Stimulated activated naive CD4-positive, alpha-beta T cell treated with Interleukin-2 at 50 U/mL for 16 hours (primary cell): Measurements from ENCODE around the gene SPIB.
"Not testable (repeated sequence)": the region's sequence is repeated elsewhere in the genome, so short reads cannot be mapped to it uniquely, and the experiment has no call there.

Experiments
- DNase-seq: peaks from one replicate; lab custom pipeline; 2025; lab: John Stamatoyannopoulos, UW

SPIB gene

DNA sequence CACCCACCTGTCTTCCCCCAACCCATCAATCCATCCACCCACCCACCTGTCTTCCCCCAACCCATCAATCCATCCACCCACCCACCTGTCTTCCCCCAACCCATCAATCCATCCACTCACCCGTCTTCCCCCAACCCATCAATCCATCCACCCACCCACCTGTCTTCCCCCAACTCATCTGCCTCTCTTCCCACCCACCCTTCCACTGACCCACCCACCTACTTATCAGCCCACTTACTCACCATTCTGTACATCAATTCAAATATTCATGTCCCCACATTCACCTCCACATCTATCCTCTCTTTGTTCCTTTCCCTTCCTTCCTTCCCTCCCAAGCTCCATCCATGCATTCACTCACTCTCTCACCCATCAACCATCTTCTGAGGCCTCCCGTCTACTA is 20.4 kb downstream of the SPIB start:
- DNase-seq, result not testable (repeated sequence)

DNA sequence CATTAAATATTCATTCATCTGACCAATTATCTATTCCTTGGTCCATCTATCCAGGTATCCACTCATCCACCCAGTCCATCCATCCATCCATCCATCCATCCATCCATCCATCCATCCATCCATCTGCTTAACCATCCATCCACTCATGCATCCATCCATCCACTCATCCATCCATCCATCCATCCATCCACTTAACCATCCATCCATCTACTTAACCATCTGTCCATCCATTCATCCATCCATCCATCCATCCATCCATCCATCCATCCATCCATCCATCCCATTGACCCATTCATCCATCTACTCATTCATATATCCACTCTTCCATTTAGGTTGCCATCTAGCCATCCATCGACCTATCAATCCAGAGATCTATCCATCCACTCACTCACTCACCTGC is 25.3 kb downstream of the SPIB start:
- DNase-seq, result no peak

DNA sequence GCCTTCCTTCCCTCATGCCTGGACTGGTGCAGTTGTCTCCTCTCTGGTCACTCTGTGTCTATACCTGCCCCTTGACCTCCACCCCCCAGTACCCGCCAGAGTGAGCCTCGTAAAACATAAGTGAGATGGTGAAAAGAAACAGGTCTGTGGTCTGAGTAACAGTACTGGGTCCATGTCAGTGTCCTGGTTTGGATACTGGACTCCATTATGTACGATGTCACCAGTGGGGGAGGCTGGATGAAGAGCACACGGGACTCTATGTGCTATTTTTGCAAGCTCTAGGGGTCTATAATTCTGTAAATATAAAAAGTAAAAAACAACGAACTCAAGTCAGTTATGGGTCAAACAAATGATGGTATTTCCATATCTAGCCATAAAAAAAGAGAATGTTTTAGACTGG is 28.3 kb downstream of the SPIB start:
- DNase-seq, result no peak

DNA sequence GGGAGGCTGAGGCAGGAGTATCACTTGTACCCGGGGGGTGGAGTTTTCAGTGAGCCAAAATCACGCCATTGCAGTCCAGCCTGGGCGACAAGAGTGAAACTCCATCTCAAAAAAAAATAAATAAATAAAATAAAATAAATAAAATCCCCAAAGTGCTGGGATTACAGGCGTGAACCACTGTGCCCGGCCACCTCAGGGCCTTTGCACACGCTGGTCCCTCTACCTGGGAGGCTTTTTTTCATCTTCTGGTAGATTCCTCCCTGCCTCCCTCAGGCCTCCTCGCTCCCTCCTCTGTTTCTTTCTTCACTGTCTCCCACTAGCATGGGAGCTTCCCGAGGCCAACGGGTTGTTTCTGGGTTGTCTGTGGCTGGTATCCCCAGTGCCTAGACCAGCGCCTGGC is 29.0 kb downstream of the SPIB start:
- DNase-seq, result no peak

DNA sequence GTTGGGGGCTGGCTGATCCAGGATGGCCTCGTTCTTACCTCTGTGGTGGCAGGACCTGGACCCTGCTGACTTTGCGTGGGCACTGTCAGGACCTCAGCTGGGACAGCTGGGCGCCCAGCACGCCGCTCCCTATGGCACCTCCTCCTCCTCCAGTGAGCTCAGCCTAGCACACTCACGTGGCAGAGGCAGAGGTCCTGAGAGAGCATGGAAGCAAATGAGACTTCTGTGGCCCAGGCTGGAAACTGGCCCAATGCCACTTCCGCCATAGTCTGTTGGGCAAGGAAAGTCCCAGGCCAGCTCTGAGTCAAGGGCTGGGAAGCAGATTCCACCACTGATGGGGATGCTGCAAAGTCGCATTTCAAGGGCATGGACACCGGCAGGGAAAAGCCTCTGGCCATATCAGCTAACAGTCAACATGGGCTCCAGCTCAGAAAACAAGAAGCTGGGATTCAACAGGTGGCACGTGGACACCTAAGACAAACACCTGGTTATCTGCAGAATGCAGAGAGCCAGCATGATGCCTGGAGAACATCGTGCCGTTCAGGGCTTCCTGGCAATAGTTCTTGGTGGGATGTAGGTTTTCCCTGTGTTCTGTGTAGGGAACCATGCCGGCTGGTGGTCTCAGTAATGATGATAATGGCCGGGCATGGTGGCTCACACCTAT is 30.6 kb downstream of the SPIB start:
- DNase-seq, result no peak

DNA sequence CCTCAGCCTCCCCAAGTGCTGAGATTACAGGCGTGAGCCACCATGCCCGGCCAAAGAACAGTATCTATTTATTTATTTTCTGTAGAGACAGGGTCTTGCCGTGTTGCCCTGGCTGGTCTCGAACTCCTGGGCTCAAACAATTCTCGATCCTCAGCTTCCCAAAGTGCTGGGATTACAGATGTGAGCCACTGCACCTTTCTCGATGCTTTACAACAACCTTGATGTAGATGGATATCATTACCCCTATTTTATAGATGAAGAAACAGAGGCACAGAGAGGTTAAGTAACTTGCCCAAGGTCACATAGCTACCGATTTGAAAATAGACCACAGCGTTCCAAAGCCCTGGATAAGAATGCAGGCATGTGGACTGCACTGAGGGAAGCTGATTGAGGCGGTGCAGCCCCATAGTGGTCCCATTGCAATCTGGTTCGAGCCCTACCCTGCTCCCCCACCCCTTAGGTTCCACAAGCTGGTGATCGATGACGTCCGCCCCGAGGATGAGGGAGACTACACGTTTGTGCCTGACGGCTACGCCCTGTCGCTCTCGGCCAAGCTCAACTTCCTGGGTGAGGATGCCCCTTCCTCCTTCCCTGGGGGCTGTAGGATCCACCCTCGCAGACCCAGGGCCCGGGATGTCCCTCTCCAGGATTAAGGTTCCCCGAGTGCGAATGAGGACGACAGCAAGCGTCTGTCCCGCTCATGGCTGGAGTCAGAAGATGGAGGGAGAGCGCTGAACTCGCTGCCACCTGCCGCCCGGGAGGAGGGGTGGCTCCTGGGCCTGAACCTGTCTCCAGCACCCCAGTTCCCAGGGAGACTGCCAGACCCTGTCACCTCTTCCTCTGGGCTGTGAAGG is 31.9 kb downstream of the SPIB start:
- DNase-seq, result no peak

DNA sequence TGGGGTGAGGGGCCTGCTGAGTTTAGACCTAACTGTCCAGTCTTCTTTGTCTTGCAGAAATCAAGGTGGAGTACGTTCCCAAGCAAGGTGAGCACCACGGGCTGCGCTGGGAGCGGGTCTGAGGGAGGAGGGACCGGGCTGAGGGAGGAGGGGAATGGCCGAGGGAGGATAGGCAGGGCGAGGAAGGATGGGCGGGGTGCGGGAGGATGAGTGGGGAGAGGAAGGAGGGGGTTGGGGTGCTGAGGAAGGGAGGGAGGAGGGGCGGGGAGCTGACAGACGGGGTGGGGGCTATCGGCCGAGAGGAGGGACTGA is 32.4 kb downstream of the SPIB start:
- DNase-seq, result no peak

DNA sequence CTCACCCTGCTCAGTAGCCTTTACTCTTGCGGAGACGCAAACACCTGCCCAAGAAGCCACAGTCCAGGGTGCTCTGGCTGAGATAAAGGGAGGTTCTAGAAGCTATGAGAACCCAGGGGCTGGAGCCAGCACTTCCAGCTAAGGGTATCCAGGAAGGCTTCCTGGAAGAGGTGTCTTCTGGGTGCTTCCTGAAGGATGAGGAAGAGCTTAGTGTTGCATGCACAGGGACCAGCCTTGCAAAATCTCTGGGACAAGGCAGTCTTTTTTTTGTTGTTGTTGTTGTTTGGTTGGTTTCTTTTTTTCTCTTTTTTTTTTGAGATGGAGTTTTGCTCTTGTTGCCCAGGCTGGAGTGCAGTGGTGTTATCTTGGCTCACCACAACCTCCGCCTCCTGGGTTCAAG is 34.5 kb downstream of the SPIB start:
- no peak for DNase-seq

DNA sequence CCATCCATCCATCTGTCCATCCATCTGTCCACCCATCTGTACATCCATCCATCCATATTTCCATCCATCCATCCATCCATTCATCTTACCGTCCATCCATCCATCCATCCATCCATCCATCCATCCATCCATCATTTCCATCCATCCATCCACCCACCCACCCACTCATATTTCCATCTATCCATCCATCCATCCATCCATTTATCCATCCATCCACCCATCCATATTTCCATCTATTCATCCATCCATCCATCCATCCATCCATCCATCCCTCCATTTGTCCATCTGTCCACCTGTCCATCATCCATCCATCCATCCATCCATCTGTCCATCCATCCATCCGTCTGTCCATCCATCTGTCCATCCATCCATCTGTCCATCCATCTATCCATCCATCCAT is 37.3 kb downstream of the SPIB start:
- DNase-seq, result no peak

DNA sequence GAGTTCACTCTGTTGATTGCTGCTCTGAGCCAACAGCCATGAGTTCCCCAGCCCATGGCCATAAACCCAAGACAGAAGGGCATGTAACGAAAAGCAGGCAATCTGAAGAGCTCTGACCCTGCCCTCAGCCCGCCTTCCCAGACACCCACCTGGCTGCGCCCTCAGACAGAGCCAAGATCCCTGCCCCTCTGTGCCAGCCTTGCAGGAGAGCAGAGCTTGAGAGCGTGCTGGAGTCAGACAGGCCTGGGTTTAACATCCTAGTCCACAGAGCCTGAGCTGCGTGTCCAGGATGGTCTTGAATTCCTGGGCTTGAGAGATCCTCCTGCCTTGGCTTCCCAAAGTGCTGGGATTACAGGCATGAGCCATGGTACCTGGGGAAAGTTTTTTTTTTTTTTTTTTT is 38.6 kb downstream of the SPIB start:
- no peak for DNase-seq

DNA sequence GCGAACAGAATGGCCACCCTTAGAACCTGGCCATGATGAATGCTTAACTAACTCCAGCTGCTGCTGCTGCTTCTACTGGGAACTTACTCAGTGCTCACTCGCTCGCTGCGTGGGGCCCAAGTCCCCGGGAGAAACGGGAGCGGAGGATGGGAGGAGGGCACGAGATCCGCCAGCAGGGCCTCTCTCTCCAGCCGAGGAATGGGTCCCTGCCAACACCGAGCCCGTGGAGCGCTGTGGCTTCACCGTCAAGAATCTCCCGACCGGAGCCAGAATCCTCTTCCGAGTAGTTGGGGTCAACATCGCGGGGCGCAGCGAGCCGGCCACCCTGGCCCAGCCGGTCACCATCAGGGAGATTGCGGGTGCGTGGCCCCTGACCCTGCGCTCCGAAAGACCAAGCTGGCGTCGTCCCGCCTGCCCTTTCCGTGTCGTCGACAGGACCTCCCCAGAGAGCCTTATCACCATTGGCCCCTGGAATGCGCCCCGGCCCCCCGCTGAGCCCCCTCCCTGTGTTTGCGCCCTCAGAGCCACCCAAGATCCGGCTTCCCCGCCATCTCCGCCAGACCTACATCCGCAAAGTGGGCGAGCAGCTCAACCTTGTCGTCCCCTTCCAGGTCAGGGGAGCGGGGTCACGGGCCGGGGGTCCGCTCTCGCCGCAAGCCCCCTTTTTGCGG is 39.8 kb downstream of the SPIB start:
- DNase-seq, result no peak

DNA sequence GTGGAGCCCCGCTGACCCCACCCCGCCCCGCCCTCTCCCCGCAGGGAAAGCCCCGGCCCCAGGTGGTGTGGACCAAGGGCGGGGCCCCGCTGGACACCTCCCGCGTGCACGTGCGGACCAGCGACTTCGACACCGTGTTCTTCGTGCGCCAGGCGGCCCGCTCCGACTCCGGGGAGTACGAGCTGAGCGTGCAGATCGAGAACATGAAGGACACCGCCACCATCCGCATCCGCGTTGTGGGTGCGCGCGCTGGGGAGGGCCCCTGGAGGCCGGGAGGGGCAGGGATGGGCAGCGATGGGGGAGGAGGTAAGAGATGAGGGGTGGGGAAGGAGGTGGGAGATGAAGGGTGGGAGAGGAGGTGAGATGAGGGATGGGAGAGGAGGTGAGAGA is 40.3 kb downstream of the SPIB start:
- no peak for DNase-seq

DNA sequence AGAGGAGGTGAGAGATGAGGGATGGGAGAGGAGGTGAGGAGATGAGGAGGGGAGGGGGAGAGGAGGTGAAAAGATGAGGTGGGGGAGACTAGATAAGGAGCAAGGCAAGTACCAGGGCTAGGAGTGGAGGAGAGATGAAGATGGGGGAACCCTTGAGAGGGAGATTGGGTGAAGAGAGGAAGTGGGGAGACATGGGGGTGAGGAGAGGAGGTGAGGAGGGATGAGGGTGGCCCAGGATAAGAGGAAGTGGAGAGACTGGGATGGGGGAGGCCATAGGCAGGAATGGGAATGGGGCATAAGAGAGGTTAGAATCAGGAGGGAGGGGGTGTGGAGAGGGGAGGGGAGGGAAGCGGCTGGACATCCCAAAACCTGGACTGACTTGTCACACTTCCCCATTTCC is 40.9 kb downstream of the SPIB start:
- DNase-seq, result no peak

DNA sequence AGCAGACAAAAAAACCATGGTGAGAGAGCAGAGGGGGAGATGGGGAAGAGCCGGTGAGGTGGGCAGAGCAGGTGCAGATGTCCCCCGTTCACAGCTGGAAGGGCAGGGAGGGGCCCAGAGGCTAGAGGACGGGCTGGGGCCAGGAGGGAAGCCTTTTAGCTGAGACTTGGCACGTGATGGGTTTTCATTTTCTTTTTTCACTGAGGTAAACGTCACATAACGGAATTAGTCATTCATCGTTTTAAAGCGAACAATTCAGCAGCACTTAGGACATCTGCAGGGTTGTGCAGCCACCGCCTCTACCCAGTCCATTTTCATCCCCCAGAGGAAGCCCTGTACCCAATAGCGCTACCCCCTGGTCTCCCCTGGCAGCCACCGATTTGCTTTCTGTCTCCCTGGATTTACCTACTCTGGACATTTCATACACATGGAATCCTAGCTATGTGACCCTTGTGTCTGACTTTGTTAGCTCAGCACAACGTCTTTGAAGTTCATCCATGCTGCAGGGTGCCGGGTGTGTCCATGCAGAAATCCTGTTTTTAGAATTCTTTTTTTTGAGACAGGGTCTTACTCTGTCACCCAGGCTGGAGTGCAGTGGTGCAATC is 41.5 kb downstream of the SPIB start:
- no peak for DNase-seq

DNA sequence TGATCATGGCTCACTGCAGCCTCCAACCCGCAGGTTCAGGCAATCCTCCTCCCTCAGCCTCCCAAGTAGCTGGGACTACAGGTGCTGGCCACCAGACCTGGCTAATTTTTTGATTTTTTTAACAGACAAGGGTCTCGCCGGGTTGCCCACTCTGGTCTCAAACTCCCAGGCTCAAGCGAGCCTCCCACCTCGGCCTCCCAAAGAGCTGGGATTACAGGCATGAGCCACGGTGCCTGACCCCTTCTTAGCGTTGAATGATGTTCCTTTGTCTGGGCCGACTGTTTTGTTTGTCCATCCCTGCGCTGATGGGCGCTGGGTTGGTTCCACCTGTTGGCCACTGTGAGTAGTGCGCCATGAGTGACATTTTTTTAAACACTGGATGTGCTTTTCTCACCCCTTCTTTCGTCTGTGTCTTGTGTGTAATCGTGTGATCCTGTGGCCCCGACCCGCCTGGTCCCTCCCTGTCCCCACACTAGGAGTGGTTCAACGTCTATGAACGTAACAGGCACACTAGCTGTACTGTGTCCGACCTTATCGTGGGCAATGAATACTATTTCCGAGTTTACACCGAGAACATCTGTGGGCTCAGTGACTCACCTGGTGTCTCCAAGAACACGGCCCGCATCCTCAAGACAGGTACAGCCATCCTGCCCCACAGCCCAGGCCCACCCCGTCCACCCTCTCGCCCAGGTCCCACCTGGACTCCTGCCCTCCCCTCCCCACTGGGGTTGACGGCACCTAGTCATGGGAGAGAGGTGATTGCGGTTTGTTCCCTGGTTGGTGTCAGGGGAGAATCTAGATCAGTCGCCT is 42.5 kb downstream of the SPIB start:
- DNase-seq, result peak; percentile 29

DNA sequence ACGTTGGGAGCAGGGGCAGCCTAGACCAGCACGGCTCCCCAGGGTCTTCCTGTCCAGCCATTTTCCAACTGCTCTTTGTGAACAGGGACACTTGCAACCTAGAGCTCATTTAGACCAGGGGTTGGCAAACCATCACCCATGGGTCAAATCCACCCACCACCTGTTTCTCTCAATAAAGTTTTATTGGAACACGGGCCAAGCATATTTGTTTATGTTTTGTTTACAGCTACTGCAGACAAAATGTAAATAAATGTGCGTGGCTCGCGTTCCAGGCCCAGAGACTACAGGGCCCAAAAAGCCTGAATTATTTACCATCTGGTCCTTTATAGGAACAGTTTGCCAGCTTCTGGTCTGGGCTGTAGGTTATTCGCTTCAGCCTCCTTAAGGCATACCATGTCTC is 44.2 kb downstream of the SPIB start:
- DNase-seq, result no peak

DNA sequence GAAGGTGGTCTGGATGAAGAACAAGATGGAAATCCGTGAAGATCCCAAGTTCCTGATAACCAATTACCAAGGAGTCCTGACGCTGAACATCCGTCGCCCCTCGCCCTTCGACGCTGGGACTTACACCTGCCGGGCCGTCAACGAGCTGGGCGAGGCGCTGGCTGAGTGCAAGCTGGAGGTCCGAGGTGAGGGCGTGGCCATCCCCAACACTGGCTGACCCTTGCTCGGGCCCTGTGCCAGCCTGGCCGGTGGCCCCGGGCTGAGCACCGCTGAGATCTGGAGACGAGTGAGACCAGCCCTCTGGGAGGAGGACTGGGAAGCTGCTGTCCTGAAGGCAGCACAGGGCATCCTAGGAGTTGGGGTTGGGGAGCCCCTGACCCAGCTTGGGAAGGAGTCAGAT is 45.6 kb downstream of the SPIB start:
- DNase-seq, result no peak

DNA sequence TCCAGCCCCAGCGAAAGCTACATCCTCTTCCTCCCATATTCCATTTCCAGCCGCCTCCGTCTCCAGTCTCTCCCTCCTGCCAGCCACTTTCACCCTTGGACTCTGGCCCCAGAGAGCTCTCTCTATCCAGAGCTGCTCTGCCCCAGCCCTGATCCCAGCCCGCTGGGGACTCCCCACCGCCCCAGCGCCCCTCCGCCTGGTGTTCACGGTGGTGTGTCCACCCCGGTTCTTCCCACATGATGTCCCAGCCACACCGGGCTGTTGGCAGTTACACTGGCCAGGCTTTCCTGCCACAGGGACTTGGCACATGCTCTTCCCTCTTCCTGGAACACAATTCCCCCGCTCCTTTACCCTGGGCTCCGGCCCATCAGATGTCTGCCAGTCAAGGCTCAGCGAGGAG is 46.3 kb downstream of the SPIB start:
- DNase-seq, result no peak

DNA sequence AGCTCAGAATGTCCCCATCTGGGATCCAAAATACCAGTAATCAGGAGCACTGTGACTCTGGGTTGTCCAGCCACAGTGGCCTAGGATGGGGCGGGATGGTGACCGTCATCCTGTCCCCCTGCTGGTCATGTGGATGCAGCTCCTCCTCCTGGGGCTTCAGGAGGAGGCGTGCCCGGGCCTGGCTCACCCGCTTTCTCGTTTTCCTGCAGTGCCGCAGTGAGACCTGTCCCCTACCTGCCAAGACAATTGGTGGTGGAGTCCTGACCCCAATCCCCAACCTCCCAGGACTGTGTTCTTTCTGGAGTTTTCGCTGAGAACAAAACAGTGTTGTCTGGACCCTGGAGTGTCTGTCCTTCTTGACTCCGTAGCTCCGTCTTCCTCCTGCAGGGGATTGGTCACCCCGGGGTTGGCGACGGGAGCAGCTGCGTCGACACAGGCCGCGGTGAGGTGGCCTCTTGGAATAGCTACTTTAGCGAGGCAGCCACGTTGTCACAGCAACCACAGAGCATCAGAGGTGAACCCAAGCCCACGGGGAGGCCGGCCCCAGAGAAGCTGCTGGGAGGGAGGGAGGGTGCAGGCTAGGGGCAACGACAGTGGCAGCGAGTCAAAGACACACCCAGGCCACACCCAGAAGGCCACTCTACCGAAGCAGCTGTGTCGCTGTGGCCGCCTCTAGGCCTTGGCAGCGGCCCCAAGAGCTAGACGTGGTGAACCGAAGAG is 47.4 kb downstream of the SPIB start:
- DNase-seq, result no peak

DNA sequence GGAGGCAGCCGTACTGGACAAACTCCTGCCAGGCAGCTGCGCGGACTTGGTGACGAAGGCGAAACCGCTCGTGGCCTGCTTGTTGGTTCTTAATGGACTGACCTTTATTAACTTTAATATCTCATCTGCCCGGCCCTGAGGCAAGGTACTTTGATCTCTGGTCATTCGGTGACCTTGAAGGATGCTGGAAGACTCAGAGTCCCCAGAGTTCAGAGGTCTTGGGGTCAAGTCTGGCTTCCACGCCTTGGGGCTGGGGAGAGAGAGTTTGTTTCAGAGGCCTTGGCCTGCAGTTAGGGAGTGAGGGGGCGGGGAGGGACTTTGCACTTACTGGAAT is 47.9 kb downstream of the SPIB start:
- no peak for DNase-seq

DNA sequence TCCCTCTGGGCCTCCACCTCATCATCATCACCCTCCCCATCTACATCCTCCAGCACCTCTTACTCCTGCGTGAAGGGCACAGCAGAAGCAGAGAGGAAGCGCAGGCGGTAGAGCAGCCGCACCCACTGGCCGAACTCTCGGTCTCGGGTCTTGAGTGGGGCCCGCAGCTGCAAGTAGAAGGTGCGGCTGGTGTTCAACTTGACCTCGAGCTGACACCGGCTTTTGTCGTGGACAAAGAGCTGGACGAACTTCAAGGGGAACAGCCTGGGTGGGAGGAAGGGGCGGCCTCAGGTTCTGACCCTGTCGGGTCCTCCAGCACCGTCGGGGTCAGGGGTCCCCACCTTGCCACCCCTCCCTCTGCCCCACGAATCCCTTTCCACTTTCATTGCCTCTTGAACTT is 48.8 kb downstream of the SPIB start:
- no peak for DNase-seq

DNA sequence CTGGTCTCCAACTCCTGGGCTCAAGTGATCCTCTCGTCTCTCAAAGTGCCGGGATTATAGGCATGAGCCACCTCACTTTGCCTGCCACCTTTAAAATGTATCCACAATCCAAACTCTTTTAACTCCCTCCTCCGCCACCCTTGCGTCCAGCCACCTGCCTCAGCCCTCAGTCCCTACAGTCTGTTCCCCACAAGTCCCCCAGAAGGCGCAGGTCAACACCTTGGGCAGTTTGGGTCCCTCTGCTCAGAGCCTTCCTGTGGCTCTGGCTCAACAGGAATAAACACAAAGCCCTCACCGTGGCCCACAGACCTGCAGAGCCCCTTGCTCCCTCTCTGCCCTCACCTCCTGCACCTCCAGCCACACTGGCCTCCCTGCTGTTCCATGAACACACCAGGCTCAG is 50.1 kb downstream of the SPIB start:
- DNase-seq, result no peak
